ENCODE data around the gene MICALL2. TPM values are rescaled to one million over a fixed set of nuclear protein-coding genes. Genes with fewer than 3 reads are reported as not detected.

The MICALL2 gene
- total and polyA plus RNA-seq, 2 donors (not counting 1 experiment from before 2014, with no cell fraction given): 11.7 to 60.1 TPM

- Histone ChIP-seq H3K4me2 (ENCODE audit: extremely low read depth, insufficient read depth, low read length) (no peak overlapping the region), H3K27me3 (ENCODE audit: control insufficient read depth, insufficient read depth, low read length) (no peaks in the 10 kb centered on the region), H3K36me3 (ENCODE audit: control insufficient read depth, insufficient read depth, low read length) (peaks cover 30% of the 10 kb centered on the region), H3K4me1 (ENCODE audit: control insufficient read depth, extremely low read depth, insufficient read depth, low read length) (no peaks in the 10 kb centered on the region), H3K27ac (ENCODE audit: insufficient read depth, low read length) (no peak overlapping the region), H3K9me3 (ENCODE audit: control insufficient read depth, insufficient read depth, low read depth, low read length) (no peaks in the 10 kb centered on the region), H3K4me3 (replicated peaks in 1 of 4; ENCODE audit: control extremely low read depth in 1 of 4, insufficient read depth in 1 of 4, low read depth in 3 of 4, low read length in 4 of 4) (no peak overlapping the region), H4K20me1 (ENCODE audit: control insufficient read depth, extremely low read depth, insufficient read depth, low read length) (no peaks in the 10 kb centered on the region), H3K79me2 (ENCODE audit: control insufficient read depth, insufficient read depth, low read length) (no peaks in the 10 kb centered on the region), H2AFZ (ENCODE audit: low read length) (no peak overlapping the region), H3K9ac (ENCODE audit: insufficient read depth, low read length) (no peak overlapping the region)
- no peak for DNase-seq (ENCODE audit: low read depth in 2 of 2)
- TF ChIP-seq EZH2 (IDR thresholded peaks at IDR 0.05; ENCODE audit: low read length, missing control alignments) (no peak), CTCF (conservative IDR thresholded peaks at IDR 0.05 in 1 of 2, IDR thresholded peaks at IDR 0.05 in 1 of 2; ENCODE audit: low read depth in 1 of 2, low read length in 2 of 2) (no peak)
These were observed 16.7 kb upstream of the MICALL2 start for GRCh38 chr7:1475991-1476390.

DNA sequence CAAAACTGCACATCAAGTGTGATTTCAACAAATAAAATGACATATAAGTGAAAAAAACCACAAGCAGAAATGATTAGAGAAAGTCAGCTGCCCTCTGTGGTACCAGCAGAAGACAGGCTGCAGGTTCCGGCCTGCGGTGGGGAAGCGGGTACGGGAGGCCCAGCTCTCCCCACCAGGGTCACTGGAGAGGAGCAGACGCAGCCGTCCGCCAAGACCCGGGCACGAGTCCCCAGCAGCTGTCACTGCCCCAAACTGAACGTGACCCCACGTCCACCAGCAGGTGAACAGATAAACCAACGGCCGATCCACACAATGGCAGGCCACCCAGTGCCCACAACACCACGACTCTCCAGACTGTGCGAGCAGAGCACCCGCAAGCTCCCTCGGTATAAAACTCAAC is 16.1 kb upstream of the MICALL2 start:
- TF ChIP-seq CTCF (conservative IDR thresholded peaks at IDR 0.05 in 1 of 2, IDR thresholded peaks at IDR 0.05 in 1 of 2; ENCODE audit: low read depth in 1 of 2, low read length in 2 of 2) (no peak), EZH2 (IDR thresholded peaks at IDR 0.05; ENCODE audit: low read length, missing control alignments) (no peak)
- Histone ChIP-seq H3K27me3 (ENCODE audit: control insufficient read depth, insufficient read depth, low read length) (no peaks in the 10 kb centered on the region), H3K4me1 (ENCODE audit: control insufficient read depth, extremely low read depth, insufficient read depth, low read length) (no peaks in the 10 kb centered on the region), H3K4me2 (ENCODE audit: extremely low read depth, insufficient read depth, low read length) (no peak overlapping the region), H3K79me2 (ENCODE audit: control insufficient read depth, insufficient read depth, low read length) (no peaks in the 10 kb centered on the region), H3K27ac (ENCODE audit: insufficient read depth, low read length) (no peak overlapping the region), H2AFZ (ENCODE audit: low read length) (no peak overlapping the region), H3K9me3 (ENCODE audit: control insufficient read depth, insufficient read depth, low read depth, low read length) (no peaks in the 10 kb centered on the region), H3K4me3 (replicated peaks in 1 of 4; ENCODE audit: control extremely low read depth in 1 of 4, insufficient read depth in 1 of 4, low read depth in 3 of 4, low read length in 4 of 4) (no peak overlapping the region), H4K20me1 (ENCODE audit: control insufficient read depth, extremely low read depth, insufficient read depth, low read length) (no peaks in the 10 kb centered on the region), H3K9ac (ENCODE audit: insufficient read depth, low read length) (no peak overlapping the region), H3K36me3 (ENCODE audit: control insufficient read depth, insufficient read depth, low read length) (peaks cover 30% of the 10 kb centered on the region)
- no peak for DNase-seq (ENCODE audit: low read depth in 2 of 2)

GRCh38 chr7:1474736-1475135 is 15.5 kb upstream of the MICALL2 start:
- no peak for TF ChIP-seq EZH2 (IDR thresholded peaks at IDR 0.05; ENCODE audit: low read length, missing control alignments)
- TF ChIP-seq CTCF (conservative IDR thresholded peaks at IDR 0.05 in 1 of 2, IDR thresholded peaks at IDR 0.05 in 1 of 2; ENCODE audit: low read depth in 1 of 2, low read length in 2 of 2): no peak
- Histone ChIP-seq H3K79me2 (ENCODE audit: control insufficient read depth, insufficient read depth, low read length) (no peaks in the 10 kb centered on the region), H3K9me3 (ENCODE audit: control insufficient read depth, insufficient read depth, low read depth, low read length) (no peaks in the 10 kb centered on the region), H3K9ac (ENCODE audit: insufficient read depth, low read length) (no peak overlapping the region), H3K27ac (ENCODE audit: insufficient read depth, low read length) (no peak overlapping the region), H2AFZ (ENCODE audit: low read length) (no peak overlapping the region), H3K4me2 (ENCODE audit: extremely low read depth, insufficient read depth, low read length) (no peak overlapping the region), H3K27me3 (ENCODE audit: control insufficient read depth, insufficient read depth, low read length) (no peaks in the 10 kb centered on the region), H3K36me3 (ENCODE audit: control insufficient read depth, insufficient read depth, low read length) (peaks cover 33% of the 10 kb centered on the region), H4K20me1 (ENCODE audit: control insufficient read depth, extremely low read depth, insufficient read depth, low read length) (no peaks in the 10 kb centered on the region), H3K4me3 (replicated peaks in 1 of 4; ENCODE audit: control extremely low read depth in 1 of 4, insufficient read depth in 1 of 4, low read depth in 3 of 4, low read length in 4 of 4) (no peak overlapping the region), H3K4me1 (ENCODE audit: control insufficient read depth, extremely low read depth, insufficient read depth, low read length) (no peaks in the 10 kb centered on the region)
- peak in 1 of 2 donors; percentile 16 for DNase-seq (ENCODE audit: low read depth in 2 of 2)

Data from fibroblast of lung (primary cell).